Heart right ventricle (tissue), 16 donors: ENCODE results near the gene RAB14. TPM values are rescaled to one million over a fixed set of nuclear protein-coding genes. Genes with fewer than 3 reads are reported as not detected.
"Not testable (repeated sequence)": the region's sequence is repeated elsewhere in the genome, so short reads cannot be mapped to it uniquely, and the experiment has no call there.

Experiments used
- ATAC-seq, 8 donors: fragments of 200-7000 bp; cut with Tn5 transposase; one replicate each; pipeline ENCODE4 v1.9.1; 2020; ENCODE audit warnings: mild to moderate bottlenecking in 8 of 8, moderate library complexity in 8 of 8, moderate number of reproducible peaks in 1 of 8
- DNase-seq, 2 donors: peaks; one replicate each; pipeline ENCODE4 v3.0.0-alpha.2; 2020
- H3K27ac ChIP-seq, 10 donors: fragments of 200-600 bp; sonication (generic) in 2 of 10; one replicate each; pipeline versions ENCODE4 v1.5.0 to v1.8.0; 2020 to 2022; ENCODE audit warnings: mild to moderate bottlenecking in 3 of 10
- H3K27me3 ChIP-seq, 7 donors: fragments of 200-600 bp; one replicate each; pipeline ENCODE4 v1.8.0; 2021 to 2022; ENCODE audit warnings: mild to moderate bottlenecking in 2 of 7
- H3K36me3 ChIP-seq, 9 donors: fragments of 200-600 bp; sonication (generic) in 1 of 9; one replicate each; pipeline versions ENCODE4 v1.5.0 to v1.8.0; 2020 to 2022; ENCODE audit warnings: mild to moderate bottlenecking in 2 of 9
- H3K4me1 ChIP-seq, 9 donors: fragments of 200-600 bp; sonication (generic) in 1 of 9; one replicate each; pipeline versions ENCODE4 v1.5.0 to v1.8.0; 2020 to 2022; ENCODE audit warnings: mild to moderate bottlenecking in 4 of 9
- H3K4me3 ChIP-seq, 10 donors: fragments of 200-600 bp; sonication (generic) in 2 of 10; one replicate each; pipeline versions ENCODE4 v1.5.0 to v1.8.0; 2020 to 2022; ENCODE audit warnings: mild to moderate bottlenecking in 7 of 10, moderate library complexity in 2 of 10
- H3K9me3 ChIP-seq, 11 donors: fragments of 200-600 bp in 10 of 11; sonication (generic) in 2 of 11; one replicate each; pipeline versions ENCODE4 v1.5.0 to v1.8.0; 2013 to 2022; ENCODE audit warnings: mild to moderate bottlenecking in 2 of 11, control low read depth in 1 of 11, moderate library complexity in 1 of 11
- CTCF ChIP-seq, 9 donors: fragments of 200-600 bp; sonication (generic) in 2 of 9; IDR thresholded peaks; one replicate each; pipeline versions ENCODE4 v1.5.0 to v1.8.0; 2021 to 2022; ENCODE audit warnings: antibody characterized with exemption in 9 of 9, mild to moderate bottlenecking in 5 of 9, moderate library complexity in 1 of 9
- WGBS, 2 donors: extraction: QIAGEN DNeasy Blood & Tissue Kit; methylation state at CpG; one replicate each; pipeline ENCODE4 v1.1.7; 2013; ENCODE audit warnings: inconsistent platforms in 1 of 2; 5-methylcytosine and 5-hydroxymethylcytosine counted together
- intact Hi-C, 10 donors: fragments of 100-400 bp; cut with DNase I; formaldehyde crosslinking; loops; one replicate each; pipeline versions ENCODE4 v1.11.1 to v1.14.2; 2022
- polyA plus RNA-seq, 2 donors: library from polyadenylated mRNA; stranded (reverse); fragments of 200-250 nt; gene quantifications; one replicate each; pipeline ENCODE4 v1.2.3, GENCODE V29; 2013
- total RNA-seq, 10 donors: library from RNA; stranded (reverse); fragmentation: NEBNext Ultra II Directional in 3 of 10; extraction: Animal tissue kit (Norgen Biotek cat#: 25700) in 3 of 10; gene quantifications; one replicate each; pipeline versions ENCODE4 v1.2.1 to v1.2.4, GENCODE V29; 2021 to 2023
- donor health status: Arrhythmogenic right ventricular cardiomyopathy.
- donor health status: ischemic (EF 13 %, LVEDD 7.1; RV severe dilation, severe dysfunction).
- donor health status: healthy with polysubstance abuse.
- donor health status: DM: no; HTN: yes; CAD: no.
- donor health status: DM: no; HTN: no; CAD: no.
- donor health status: ischemic (EF 25% LVEDD 6.9; RV normal size, moderate dysfunction).
- donor health status: ischemic (EF 25% LVEDD 5.7; RV mildly dilated, moderate dysfunction).
- donor health status: healthy.
- donor health status: DM: yes; HTN: yes; CAD: no.
- donor health status: Ischemic cardiomyopathy.
- donor health status: ischemic (EF 35%, LVEDD 5.7; RV mildly dilated, moderate dysfunction).
- donor health status: nonischemic (EF 11% LVEDD 7.7; RV severe dilation, severe dysfunction).
- donor health status: DM: yes; HTN: yes; CAD: no.
- donor health status: PGD.
- donor health status: ischemic (EF 29% LVEDD 5.4; RV normal size, mild dysfunction).
- donor health status: nonischemic (EF 23%, LVEDD 6.1; RV moderate dilation, normal function).

The RAB14 gene
- total and polyA plus RNA-seq, 12 donors = 17.6 to 60.7 (median 51.5) TPM

GRCh38 chr9:121133104-121133816, 68.4 kb downstream of the RAB14 start:
- H3K4me3 ChIP-seq = no peak overlapping the region
- ATAC-seq (no peak), DNase-seq (peak in 1 of 2 donors; percentile 18)
- H3K9me3 ChIP-seq = peaks cover 0 to 6% (median 0%) of the 10 kb centered on the region in 11 donors
- H3K27ac ChIP-seq = peak overlapping the region in 1 of 10 donors; percentile 76
- 88 to 89% methylated on average over 19 of the region's 19 CpGs for WGBS, 2 donors
- TF ChIP-seq CTCF (IDR thresholded peaks at IDR 0.05) = no peak
- H3K4me1 ChIP-seq = peaks cover 0 to 10% (median 0%) of the 10 kb centered on the region in 9 donors
- H3K27me3 ChIP-seq = no peaks in the 10 kb centered on the region
- H3K36me3 ChIP-seq = peaks cover 0 to 58% (median 3%) of the 10 kb centered on the region in 9 donors
- intact Hi-C loops = no loop called here

GRCh38 chr9:121129384-121129783, 72.3 kb downstream of the RAB14 start:
- H3K36me3 ChIP-seq = peaks cover 0 to 61% (median 4%) of the 10 kb centered on the region in 9 donors
- DNase-seq, H3K4me1 ChIP-seq, H3K4me3 ChIP-seq, H3K27ac ChIP-seq, intact Hi-C loops, H3K27me3 ChIP-seq, H3K9me3 ChIP-seq, ATAC-seq: not testable (repeated sequence)
- WGBS, 2 donors = 85 to 86% methylated on average over 3 of the region's 3 CpGs

Other genes starting within 250 kb of the RAB14 start
- 1 to 10 TPM in 3 of 10 donors, under 1 TPM in 7; 0.35 to 1.2 (median 0.50) TPM for gene C5, start 151.6 kb downstream of the RAB14 start, total RNA-seq
- gene C5, start 151.6 kb downstream of the RAB14 start, polyA plus RNA-seq = 1 to 10 TPM in 1 of 2 donors, under 1 TPM in 1; 0.35 to 1.5 TPM
- gene CNTRL, start 126.9 kb downstream of the RAB14 start, total RNA-seq = 1 to 10 TPM; 3.6 to 7.5 (median 4.2) TPM
- gene CNTRL, start 126.9 kb downstream of the RAB14 start, polyA plus RNA-seq = 1 to 10 TPM; 2.5 to 5.1 TPM
- 100 to 1,000 TPM; 532 to 861 (median 668) TPM for gene GSN, start 66.3 kb upstream of the RAB14 start, total RNA-seq
- gene GSN, start 66.3 kb upstream of the RAB14 start, polyA plus RNA-seq = 100 to 1,000 TPM; 360 to 823 TPM
- gene STOM, start 168.4 kb upstream of the RAB14 start, total RNA-seq = 100 to 1,000 TPM; 104 to 389 (median 181) TPM
- gene STOM, start 168.4 kb upstream of the RAB14 start, polyA plus RNA-seq = 100 to 1,000 TPM; 146 to 203 TPM